SK-N-SH treated with all-trans-retinoic acid at 6 μM for 48 hours (cell line): ENCODE measurements around the gene SGPP2.

Source experiments
- CREB5 ChIP-seq: fragments of 250-450 bp; sonication (Bioruptor Pico); IDR thresholded peaks from 2 replicates; pipeline ENCODE4 v1.5.1; 2020; ENCODE audit warnings: low read depth, mild to moderate bottlenecking, moderate library complexity
- ISL1 ChIP-seq: fragments of 250-450 bp; sonication (Bioruptor Pico); IDR thresholded peaks from 2 replicates; pipeline ENCODE4 v2.1.2; 2022; ENCODE audit warnings: mild to moderate bottlenecking, moderate library complexity
- PATZ1 ChIP-seq: fragments of 250-450 bp; sonication (Bioruptor Pico); IDR thresholded peaks from 2 replicates; pipeline ENCODE4 v1.8.0; 2020; ENCODE audit warnings: mild to moderate bottlenecking, moderate library complexity, borderline replicate concordance
- POU6F1 ChIP-seq: fragments of 250-450 bp; sonication (Bioruptor Pico); IDR thresholded peaks from 2 replicates; pipeline ENCODE4 v1.8.0; 2021; ENCODE audit warnings: low read depth, mild to moderate bottlenecking, moderate library complexity, borderline replicate concordance
- TOX ChIP-seq: fragments of 250-450 bp; sonication (Bioruptor Pico); IDR thresholded peaks from 2 replicates; pipeline ENCODE4 v1.8.0; 2021; ENCODE audit warnings: mild to moderate bottlenecking, moderate library complexity, borderline replicate concordance
- ZFP30 ChIP-seq: fragments of 450-650 bp; formaldehyde crosslinking; IDR thresholded peaks from 2 replicates; pipeline ENCODE4 v1.5.0; 2022; ENCODE audit warnings: mild to moderate bottlenecking, moderate library complexity
- ZNF8 ChIP-seq: fragments of 450-650 bp; formaldehyde crosslinking; IDR thresholded peaks from 2 replicates; pipeline ENCODE4 v1.5.0; 2020; ENCODE audit warnings: mild to moderate bottlenecking, moderate library complexity

- no peak for TF ChIP-seq POU6F1 (CRISPR knock-in tag)
- no peak for TF ChIP-seq PATZ1
- no peak for TF ChIP-seq ZFP30
- TF ChIP-seq ZNF8 (CRISPR knock-in tag): no peak
- TF ChIP-seq TOX (CRISPR knock-in tag): no peak
- TF ChIP-seq CREB5 (CRISPR knock-in tag): no peak
- TF ChIP-seq ISL1 (CRISPR knock-in tag): no peak
These were observed 15.3 kb downstream of the SGPP2 start for GRCh38 chr2:222439692-222440091.
